Measurements from ENCODE around the gene SLC22A23. TPM values are rescaled to one million over a fixed set of nuclear protein-coding genes. Genes with fewer than 3 reads are reported as not detected.

SLC22A23 gene
- total and polyA plus RNA-seq, 2 experiments from 2014 or later = 2.4 to 7.3 TPM

- no peaks in the 10 kb centered on the region for H3K36me3 ChIP-seq (ENCODE audit: low read depth)
- in situ Hi-C loops (cut with MboI) = no loop called here
- no peak overlapping the region for H3K9ac ChIP-seq
- no peak overlapping the region for H3K27ac ChIP-seq
- H3K79me2 ChIP-seq (ENCODE audit: insufficient read depth) = no peaks in the 10 kb centered on the region; the same call in 1 of the 2 replicates
- H3K4me1 ChIP-seq (ENCODE audit: insufficient read depth) = peaks cover 12% of the 10 kb centered on the region
- no peak overlapping the region for H3K4me3 ChIP-seq
- H2AFZ ChIP-seq = no peak overlapping the region
- no peak for DNase-seq
- H3K27me3 ChIP-seq (replicated peaks; ENCODE audit: insufficient read depth) = no peaks in the 10 kb centered on the region
- WGBS, 2 experiments (ENCODE audit: low coverage in 1 of 2, low lambda C conversion rate in 2 of 2, missing lambda C conversion rate in 2 of 2) = 87 to 88% methylated on average over 9 of the region's 9 CpGs
- no peaks in the 10 kb centered on the region for H3K9me3 ChIP-seq (ENCODE audit: low read depth)
- peaks cover 21% of the 10 kb centered on the region for H3F3A ChIP-seq (ENCODE audit: insufficient read depth)
- H3K9me2 ChIP-seq (ENCODE audit: insufficient read depth) = no peaks in the 10 kb centered on the region
- H3K4me2 ChIP-seq (ENCODE audit: unreplicated experiment) = no peak overlapping the region
- H4K20me1 ChIP-seq (ENCODE audit: insufficient read depth) = no peaks in the 10 kb centered on the region
- TF ChIP-seq EZH2 (IDR thresholded peaks at IDR 0.05; ENCODE audit: insufficient read depth, poor library complexity, severe bottlenecking) (no peak), EZH2phosphoT487 (IDR thresholded peaks at IDR 0.05; ENCODE audit: insufficient read depth, low read depth) (no peak)
Measured at GRCh38 chr6:3353213-3353903, 103.5 kb downstream of the SLC22A23 start.

- in situ Hi-C loops (cut with MboI) = no loop called here
- H3K4me1 ChIP-seq (ENCODE audit: insufficient read depth) = peaks cover 12% of the 10 kb centered on the region
- no peak overlapping the region for H3K9ac ChIP-seq
- 92 to 96% methylated on average over 9 of the region's 9 CpGs for WGBS, 2 experiments (ENCODE audit: low coverage in 1 of 2, low lambda C conversion rate in 2 of 2, missing lambda C conversion rate in 2 of 2)
- no peaks in the 10 kb centered on the region for H3K27me3 ChIP-seq (replicated peaks; ENCODE audit: insufficient read depth)
- H3F3A ChIP-seq (ENCODE audit: insufficient read depth) = peaks cover 17% of the 10 kb centered on the region
- DNase-seq = no peak
- H3K9me3 ChIP-seq (ENCODE audit: low read depth) = no peaks in the 10 kb centered on the region
- no peak overlapping the region for H2AFZ ChIP-seq
- no peak overlapping the region for H3K4me3 ChIP-seq
- H4K20me1 ChIP-seq (ENCODE audit: insufficient read depth) = no peaks in the 10 kb centered on the region
- TF ChIP-seq EZH2 (IDR thresholded peaks at IDR 0.05; ENCODE audit: insufficient read depth, poor library complexity, severe bottlenecking) (no peak), EZH2phosphoT487 (IDR thresholded peaks at IDR 0.05; ENCODE audit: insufficient read depth, low read depth) (no peak)
- no peak overlapping the region for H3K4me2 ChIP-seq (ENCODE audit: unreplicated experiment)
- H3K27ac ChIP-seq = no peak overlapping the region
- no peaks in the 10 kb centered on the region for H3K36me3 ChIP-seq (ENCODE audit: low read depth)
- H3K79me2 ChIP-seq (ENCODE audit: insufficient read depth) = no peaks in the 10 kb centered on the region; the same call in 1 of the 2 replicates
- H3K9me2 ChIP-seq (ENCODE audit: insufficient read depth) = no peaks in the 10 kb centered on the region
Measured at GRCh38 chr6:3352678-3353077, 104.2 kb downstream of the SLC22A23 start.

GRCh38 chr6:3351829-3352524 is 104.9 kb downstream of the SLC22A23 start:
- Histone ChIP-seq H3K4me1 (ENCODE audit: insufficient read depth) (peaks cover 12% of the 10 kb centered on the region), H4K20me1 (ENCODE audit: insufficient read depth) (no peaks in the 10 kb centered on the region), H3K27ac (no peak overlapping the region), H3K9me3 (ENCODE audit: low read depth) (no peaks in the 10 kb centered on the region), H2AFZ (no peak overlapping the region), H3K4me3 (no peak overlapping the region), H3K9me2 (ENCODE audit: insufficient read depth) (no peaks in the 10 kb centered on the region), H3K36me3 (ENCODE audit: low read depth) (no peaks in the 10 kb centered on the region), H3K9ac (no peak overlapping the region), H3K27me3 (replicated peaks; ENCODE audit: insufficient read depth) (no peaks in the 10 kb centered on the region), H3K79me2 (ENCODE audit: insufficient read depth) (no peaks in the 10 kb centered on the region; the same call in 1 of the 2 replicates), H3F3A (ENCODE audit: insufficient read depth) (peaks cover 17% of the 10 kb centered on the region), H3K4me2 (ENCODE audit: unreplicated experiment) (no peak overlapping the region)
- DNase-seq = no peak
- in situ Hi-C loops (cut with MboI) = no loop called here
- 94 to 97% methylated on average over 9 of the region's 9 CpGs for WGBS, 2 experiments (ENCODE audit: low coverage in 1 of 2, low lambda C conversion rate in 2 of 2, missing lambda C conversion rate in 2 of 2)
- TF ChIP-seq EZH2phosphoT487 (IDR thresholded peaks at IDR 0.05; ENCODE audit: insufficient read depth, low read depth) (no peak), EZH2 (IDR thresholded peaks at IDR 0.05; ENCODE audit: insufficient read depth, poor library complexity, severe bottlenecking) (no peak)

GRCh38 chr6:3351105-3351676 is 105.7 kb downstream of the SLC22A23 start:
- in situ Hi-C loops (cut with MboI) = no loop called here
- Histone ChIP-seq H3K9ac (no peak overlapping the region), H4K20me1 (ENCODE audit: insufficient read depth) (no peaks in the 10 kb centered on the region), H3K27ac (no peak overlapping the region), H3F3A (ENCODE audit: insufficient read depth) (peaks cover 12% of the 10 kb centered on the region), H3K4me2 (ENCODE audit: unreplicated experiment) (no peak overlapping the region), H3K36me3 (ENCODE audit: low read depth) (no peaks in the 10 kb centered on the region), H3K4me3 (no peak overlapping the region), H3K9me2 (ENCODE audit: insufficient read depth) (no peaks in the 10 kb centered on the region), H2AFZ (no peak overlapping the region), H3K79me2 (ENCODE audit: insufficient read depth) (no peaks in the 10 kb centered on the region; the same call in 1 of the 2 replicates), H3K27me3 (replicated peaks; ENCODE audit: insufficient read depth) (no peaks in the 10 kb centered on the region), H3K9me3 (ENCODE audit: low read depth) (no peaks in the 10 kb centered on the region), H3K4me1 (ENCODE audit: insufficient read depth) (peaks cover 7% of the 10 kb centered on the region)
- 75 to 76% methylated on average over 13 to 15 of the region's 15 CpGs for WGBS, 2 experiments (ENCODE audit: low coverage in 1 of 2, low lambda C conversion rate in 2 of 2, missing lambda C conversion rate in 2 of 2)
- no peak for DNase-seq
- TF ChIP-seq EZH2phosphoT487 (IDR thresholded peaks at IDR 0.05; ENCODE audit: insufficient read depth, low read depth) (no peak), EZH2 (IDR thresholded peaks at IDR 0.05; ENCODE audit: insufficient read depth, poor library complexity, severe bottlenecking) (no peak)
